ENCODE measurements around the gene RASAL3.
A peak's percentile ranks its signal among the peaks of the same experiment; 100 is the strongest.
"Not testable (repeated sequence)": the region's sequence is repeated elsewhere in the genome, so short reads cannot be mapped to it uniquely, and the experiment has no call there.

The RASAL3 gene

GRCh38 chr19:15464394-15465385, at the start of gene RASAL3:
Gene RASAL3 (minus strand): TSS chr19:15464544. CDS start chr19:15464358, 186 bp downstream.
- DNase-seq, result peak; percentile 43 to 72

GRCh38 chr19:15511671-15512424, 47.5 kb upstream of the RASAL3 start:
- DNase-seq, result no peak

GRCh38 chr19:15508035-15508710, 43.8 kb upstream of the RASAL3 start, which contains the start of gene CYP4F22:
Gene CYP4F22 (plus strand): TSS chr19:15508525. CDS start chr19:15525337, 16,812 bp downstream.
- DNase-seq, result peak in 1 of 2 donors; percentile 16

GRCh38 chr19:15507068-15508034, 43.0 kb upstream of the RASAL3 start:
- DNase-seq, result no peak

GRCh38 chr19:15506074-15506571, 41.8 kb upstream of the RASAL3 start:
- no peak for DNase-seq

- no peak for DNase-seq
These were observed 37.9 kb upstream of the RASAL3 start for GRCh38 chr19:15502264-15502663.

- no peak for DNase-seq
These were observed 37.3 kb upstream of the RASAL3 start for GRCh38 chr19:15501596-15501995.

- no peak for DNase-seq
These were observed 34.6 kb upstream of the RASAL3 start for GRCh38 chr19:15498910-15499309.

GRCh38 chr19:15498156-15498858, 34.0 kb upstream of the RASAL3 start:
- no peak for DNase-seq

GRCh38 chr19:15495151-15495550, 30.8 kb upstream of the RASAL3 start:
- DNase-seq, result no peak

- no peak for DNase-seq
These were observed 24.3 kb upstream of the RASAL3 start for GRCh38 chr19:15488489-15489226.

GRCh38 chr19:15487038-15487437, 22.7 kb upstream of the RASAL3 start:
- DNase-seq, result no peak

GRCh38 chr19:15485768-15486167, 21.4 kb upstream of the RASAL3 start:
- DNase-seq, result not testable (repeated sequence)

GRCh38 chr19:15480996-15481395, 16.7 kb upstream of the RASAL3 start:
- DNase-seq, result not testable (repeated sequence)

- DNase-seq, result no peak
These were observed 15.3 kb upstream of the RASAL3 start, which contains the start of gene PGLYRP2 for GRCh38 chr19:15479391-15480345. Gene PGLYRP2 (minus strand): TSS chr19:15479501. CDS start chr19:15479371, 130 bp downstream.

GRCh38 chr19:15476325-15476724, 12.0 kb upstream of the RASAL3 start:
- no peak for DNase-seq

GRCh38 chr19:15475611-15476010, 11.3 kb upstream of the RASAL3 start:
- no peak for DNase-seq

GRCh38 chr19:15475169-15475568, 10.8 kb upstream of the RASAL3 start:
- DNase-seq, result no peak

- not testable (repeated sequence) for DNase-seq
These were observed 9.5 kb upstream of the RASAL3 start for GRCh38 chr19:15473821-15474220.
